ENCODE measurements around the gene ENTPD8.

ENTPD8 gene, protein sequence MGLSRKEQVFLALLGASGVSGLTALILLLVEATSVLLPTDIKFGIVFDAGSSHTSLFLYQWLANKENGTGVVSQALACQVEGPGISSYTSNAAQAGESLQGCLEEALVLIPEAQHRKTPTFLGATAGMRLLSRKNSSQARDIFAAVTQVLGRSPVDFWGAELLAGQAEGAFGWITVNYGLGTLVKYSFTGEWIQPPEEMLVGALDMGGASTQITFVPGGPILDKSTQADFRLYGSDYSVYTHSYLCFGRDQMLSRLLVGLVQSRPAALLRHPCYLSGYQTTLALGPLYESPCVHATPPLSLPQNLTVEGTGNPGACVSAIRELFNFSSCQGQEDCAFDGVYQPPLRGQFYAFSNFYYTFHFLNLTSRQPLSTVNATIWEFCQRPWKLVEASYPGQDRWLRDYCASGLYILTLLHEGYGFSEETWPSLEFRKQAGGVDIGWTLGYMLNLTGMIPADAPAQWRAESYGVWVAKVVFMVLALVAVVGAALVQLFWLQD

DNA sequence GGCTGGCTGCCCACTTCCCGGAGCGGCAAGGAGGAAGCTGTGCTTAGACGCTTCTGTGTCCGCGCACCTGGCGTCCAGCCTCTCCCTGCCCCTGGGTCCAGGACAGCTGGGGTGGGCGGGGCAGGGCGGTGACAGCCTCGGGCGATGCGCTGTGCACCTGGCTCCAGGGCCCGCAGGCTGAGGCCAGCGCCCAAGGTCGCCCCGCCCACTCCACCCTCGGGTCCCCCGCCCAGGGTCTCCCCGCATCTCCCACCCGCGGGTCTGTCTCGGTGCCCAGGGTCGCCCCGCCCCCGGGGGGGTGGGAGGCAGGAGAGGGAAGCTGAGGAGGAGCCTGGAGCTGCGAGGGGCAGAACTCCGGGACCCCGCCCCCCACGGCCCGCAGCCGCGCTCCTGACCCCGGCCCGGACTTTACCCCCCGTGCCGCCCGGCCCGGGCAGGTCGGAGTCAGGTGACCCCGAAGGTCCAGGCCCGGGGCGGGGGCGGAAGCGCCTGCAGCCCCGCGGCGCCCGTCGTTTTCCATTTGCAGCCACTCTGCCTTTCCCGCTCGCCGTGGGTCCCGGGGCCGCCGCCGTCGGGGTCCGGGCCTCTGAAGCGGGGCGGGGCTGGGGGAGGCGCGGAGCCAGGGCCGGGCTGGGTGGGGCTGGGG, at the start of gene ENTPD8:
Gene ENTPD8 (minus strand): TSS at position 69 of the 646 bp plus-strand sequence. CDS start 3,072 bp downstream, outside the sequence.
- TF ChIP-seq ZC3H10 (CRISPR knock-in tag; IDR thresholded peaks at IDR 0.05) (no peak), RARB (CRISPR knock-in tag; IDR thresholded peaks at IDR 0.05) (no peak)
- TF ChIP-seq, protein P1, sequence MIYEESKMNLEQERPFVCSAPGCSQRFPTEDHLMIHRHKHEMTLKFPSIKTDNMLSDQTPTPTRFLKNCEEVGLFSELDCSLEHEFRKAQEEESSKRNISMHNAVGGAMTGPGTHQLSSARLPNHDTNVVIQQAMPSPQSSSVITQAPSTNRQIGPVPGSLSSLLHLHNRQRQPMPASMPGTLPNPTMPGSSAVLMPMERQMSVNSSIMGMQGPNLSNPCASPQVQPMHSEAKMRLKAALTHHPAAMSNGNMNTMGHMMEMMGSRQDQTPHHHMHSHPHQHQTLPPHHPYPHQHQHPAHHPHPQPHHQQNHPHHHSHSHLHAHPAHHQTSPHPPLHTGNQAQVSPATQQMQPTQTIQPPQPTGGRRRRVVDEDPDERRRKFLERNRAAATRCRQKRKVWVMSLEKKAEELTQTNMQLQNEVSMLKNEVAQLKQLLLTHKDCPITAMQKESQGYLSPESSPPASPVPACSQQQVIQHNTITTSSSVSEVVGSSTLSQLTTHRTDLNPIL (CRISPR knock-in tag; IDR thresholded peaks at IDR 0.05; ENCODE audit: low read depth): no peak
- ATAC-seq: peak; percentile 63

DNA sequence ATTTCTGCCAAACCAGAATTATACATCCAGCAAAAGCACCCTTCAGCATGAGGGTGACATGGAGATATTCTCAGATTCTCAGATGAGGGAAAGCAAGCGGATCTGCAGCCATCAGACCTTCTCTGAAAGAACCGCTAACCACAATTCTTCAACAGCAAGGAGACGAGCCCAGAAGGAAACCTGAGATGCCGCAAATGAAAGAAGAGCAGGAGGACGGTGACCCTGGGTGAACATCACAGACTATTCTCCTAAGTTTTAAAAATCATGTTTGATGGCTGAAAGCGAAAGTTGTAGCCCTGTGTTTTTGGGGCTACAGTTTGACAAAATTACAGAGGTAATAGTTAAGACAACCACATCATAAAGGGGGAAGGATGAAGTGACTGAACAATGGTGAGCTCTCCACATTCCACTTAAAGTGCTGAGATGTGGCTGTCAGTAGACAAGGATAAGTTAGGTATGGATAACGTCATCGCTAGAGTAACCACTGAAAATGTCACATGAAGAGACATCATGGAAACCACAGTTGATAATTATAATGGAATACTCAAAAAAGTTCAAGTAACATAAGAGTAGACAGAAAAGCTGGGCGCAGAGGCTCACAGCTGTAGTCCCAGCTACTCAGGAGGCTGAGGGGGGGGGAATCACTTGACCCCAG, 49.5 kb upstream of the ENTPD8 start:
- no peak for ATAC-seq
- no peak for TF ChIP-seq BACH2 (CRISPR knock-in tag; IDR thresholded peaks at IDR 0.05; ENCODE audit: borderline replicate concordance)
- TF ChIP-seq SNAI2 (CRISPR knock-in tag; IDR thresholded peaks at IDR 0.05): no peak
- no peak for TF ChIP-seq TCF4 (CRISPR knock-in tag; IDR thresholded peaks at IDR 0.05; ENCODE audit: borderline replicate concordance)
- TF ChIP-seq, protein P2, sequence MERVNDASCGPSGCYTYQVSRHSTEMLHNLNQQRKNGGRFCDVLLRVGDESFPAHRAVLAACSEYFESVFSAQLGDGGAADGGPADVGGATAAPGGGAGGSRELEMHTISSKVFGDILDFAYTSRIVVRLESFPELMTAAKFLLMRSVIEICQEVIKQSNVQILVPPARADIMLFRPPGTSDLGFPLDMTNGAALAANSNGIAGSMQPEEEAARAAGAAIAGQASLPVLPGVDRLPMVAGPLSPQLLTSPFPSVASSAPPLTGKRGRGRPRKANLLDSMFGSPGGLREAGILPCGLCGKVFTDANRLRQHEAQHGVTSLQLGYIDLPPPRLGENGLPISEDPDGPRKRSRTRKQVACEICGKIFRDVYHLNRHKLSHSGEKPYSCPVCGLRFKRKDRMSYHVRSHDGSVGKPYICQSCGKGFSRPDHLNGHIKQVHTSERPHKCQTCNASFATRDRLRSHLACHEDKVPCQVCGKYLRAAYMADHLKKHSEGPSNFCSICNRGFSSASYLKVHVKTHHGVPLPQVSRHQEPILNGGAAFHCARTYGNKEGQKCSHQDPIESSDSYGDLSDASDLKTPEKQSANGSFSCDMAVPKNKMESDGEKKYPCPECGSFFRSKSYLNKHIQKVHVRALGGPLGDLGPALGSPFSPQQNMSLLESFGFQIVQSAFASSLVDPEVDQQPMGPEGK (CRISPR knock-in tag; IDR thresholded peaks at IDR 0.05; ENCODE audit: borderline replicate concordance): no peak
- TF ChIP-seq, protein P3, sequence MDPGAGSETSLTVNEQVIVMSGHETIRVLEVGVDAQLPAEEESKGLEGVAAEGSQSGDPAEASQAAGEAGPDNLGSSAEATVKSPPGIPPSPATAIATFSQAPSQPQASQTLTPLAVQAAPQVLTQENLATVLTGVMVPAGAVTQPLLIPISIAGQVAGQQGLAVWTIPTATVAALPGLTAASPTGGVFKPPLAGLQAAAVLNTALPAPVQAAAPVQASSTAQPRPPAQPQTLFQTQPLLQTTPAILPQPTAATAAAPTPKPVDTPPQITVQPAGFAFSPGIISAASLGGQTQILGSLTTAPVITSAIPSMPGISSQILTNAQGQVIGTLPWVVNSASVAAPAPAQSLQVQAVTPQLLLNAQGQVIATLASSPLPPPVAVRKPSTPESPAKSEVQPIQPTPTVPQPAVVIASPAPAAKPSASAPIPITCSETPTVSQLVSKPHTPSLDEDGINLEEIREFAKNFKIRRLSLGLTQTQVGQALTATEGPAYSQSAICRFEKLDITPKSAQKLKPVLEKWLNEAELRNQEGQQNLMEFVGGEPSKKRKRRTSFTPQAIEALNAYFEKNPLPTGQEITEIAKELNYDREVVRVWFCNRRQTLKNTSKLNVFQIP (CRISPR knock-in tag; IDR thresholded peaks at IDR 0.05; ENCODE audit: borderline replicate concordance, low read depth): no peak
- no peak for TF ChIP-seq TOX (CRISPR knock-in tag; IDR thresholded peaks at IDR 0.05; ENCODE audit: borderline replicate concordance)
- TF ChIP-seq, protein P4, sequence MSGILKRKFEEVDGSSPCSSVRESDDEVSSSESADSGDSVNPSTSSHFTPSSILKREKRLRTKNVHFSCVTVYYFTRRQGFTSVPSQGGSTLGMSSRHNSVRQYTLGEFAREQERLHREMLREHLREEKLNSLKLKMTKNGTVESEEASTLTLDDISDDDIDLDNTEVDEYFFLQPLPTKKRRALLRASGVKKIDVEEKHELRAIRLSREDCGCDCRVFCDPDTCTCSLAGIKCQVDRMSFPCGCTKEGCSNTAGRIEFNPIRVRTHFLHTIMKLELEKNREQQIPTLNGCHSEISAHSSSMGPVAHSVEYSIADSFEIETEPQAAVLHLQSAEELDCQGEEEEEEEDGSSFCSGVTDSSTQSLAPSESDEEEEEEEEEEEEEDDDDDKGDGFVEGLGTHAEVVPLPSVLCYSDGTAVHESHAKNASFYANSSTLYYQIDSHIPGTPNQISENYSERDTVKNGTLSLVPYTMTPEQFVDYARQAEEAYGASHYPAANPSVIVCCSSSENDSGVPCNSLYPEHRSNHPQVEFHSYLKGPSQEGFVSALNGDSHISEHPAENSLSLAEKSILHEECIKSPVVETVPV (CRISPR knock-in tag; IDR thresholded peaks at IDR 0.05): no peak
- TF ChIP-seq RARB (CRISPR knock-in tag; IDR thresholded peaks at IDR 0.05): no peak
- TF ChIP-seq, protein P5, sequence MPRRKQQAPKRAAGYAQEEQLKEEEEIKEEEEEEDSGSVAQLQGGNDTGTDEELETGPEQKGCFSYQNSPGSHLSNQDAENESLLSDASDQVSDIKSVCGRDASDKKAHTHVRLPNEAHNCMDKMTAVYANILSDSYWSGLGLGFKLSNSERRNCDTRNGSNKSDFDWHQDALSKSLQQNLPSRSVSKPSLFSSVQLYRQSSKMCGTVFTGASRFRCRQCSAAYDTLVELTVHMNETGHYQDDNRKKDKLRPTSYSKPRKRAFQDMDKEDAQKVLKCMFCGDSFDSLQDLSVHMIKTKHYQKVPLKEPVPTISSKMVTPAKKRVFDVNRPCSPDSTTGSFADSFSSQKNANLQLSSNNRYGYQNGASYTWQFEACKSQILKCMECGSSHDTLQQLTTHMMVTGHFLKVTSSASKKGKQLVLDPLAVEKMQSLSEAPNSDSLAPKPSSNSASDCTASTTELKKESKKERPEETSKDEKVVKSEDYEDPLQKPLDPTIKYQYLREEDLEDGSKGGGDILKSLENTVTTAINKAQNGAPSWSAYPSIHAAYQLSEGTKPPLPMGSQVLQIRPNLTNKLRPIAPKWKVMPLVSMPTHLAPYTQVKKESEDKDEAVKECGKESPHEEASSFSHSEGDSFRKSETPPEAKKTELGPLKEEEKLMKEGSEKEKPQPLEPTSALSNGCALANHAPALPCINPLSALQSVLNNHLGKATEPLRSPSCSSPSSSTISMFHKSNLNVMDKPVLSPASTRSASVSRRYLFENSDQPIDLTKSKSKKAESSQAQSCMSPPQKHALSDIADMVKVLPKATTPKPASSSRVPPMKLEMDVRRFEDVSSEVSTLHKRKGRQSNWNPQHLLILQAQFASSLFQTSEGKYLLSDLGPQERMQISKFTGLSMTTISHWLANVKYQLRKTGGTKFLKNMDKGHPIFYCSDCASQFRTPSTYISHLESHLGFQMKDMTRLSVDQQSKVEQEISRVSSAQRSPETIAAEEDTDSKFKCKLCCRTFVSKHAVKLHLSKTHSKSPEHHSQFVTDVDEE (CRISPR knock-in tag; IDR thresholded peaks at IDR 0.05): no peak
- no peak for TF ChIP-seq CSDC2 (CRISPR knock-in tag; IDR thresholded peaks at IDR 0.05)
- TF ChIP-seq ISL1 (CRISPR knock-in tag; IDR thresholded peaks at IDR 0.05): no peak
- no peak for TF ChIP-seq ZNF565 (CRISPR knock-in tag; conservative IDR thresholded peaks at IDR 0.05; ENCODE audit: low read depth)
- TF ChIP-seq ARNTL (CRISPR knock-in tag; IDR thresholded peaks at IDR 0.05; ENCODE audit: borderline replicate concordance, low read depth): no peak
- TF ChIP-seq PPARA (CRISPR knock-in tag; IDR thresholded peaks at IDR 0.05; ENCODE audit: borderline replicate concordance): no peak
- no peak for TF ChIP-seq ZFP3 (CRISPR knock-in tag; IDR thresholded peaks at IDR 0.05)
- TF ChIP-seq ZC3H10 (CRISPR knock-in tag; IDR thresholded peaks at IDR 0.05): no peak
- no peak for TF ChIP-seq ESRRG (CRISPR knock-in tag; IDR thresholded peaks at IDR 0.05)
- no peak for TF ChIP-seq OSR1 (CRISPR knock-in tag; IDR thresholded peaks at IDR 0.05)
- TF ChIP-seq GLIS3 (CRISPR knock-in tag; IDR thresholded peaks at IDR 0.05): no peak

Data from SK-N-SH treated with all-trans-retinoic acid at 6 μM for 48 hours (cell line).